H1 (cell line): ENCODE measurements around the gene ADPRM. TPM values are rescaled to one million over a fixed set of nuclear protein-coding genes. Genes with fewer than 3 reads are reported as not detected.

Experiments used
- BCL11A ChIP-seq, 2 experiments: IDR thresholded peaks; one replicate each; pipeline ENCODE4 v1.6.1; 2011; ENCODE audit warnings: low read depth in 2 of 2, low read length in 2 of 2, mild to moderate bottlenecking in 2 of 2
- CHD2 ChIP-seq: IDR thresholded peaks from 2 replicates; pipeline ENCODE4 v1.6.1; 2012; ENCODE audit warnings: low read length, improper control_type of control experiment
- EP300 ChIP-seq, 2 experiments: IDR thresholded peaks; 1 replicate in 1 of 2; 2 replicates in 1 of 2; pipeline ENCODE4 v1.6.1; 2011 to 2012; ENCODE audit warnings: low read depth in 2 of 2, low read length in 2 of 2, mild to moderate bottlenecking in 2 of 2, borderline replicate concordance in 1 of 2, inconsistent platforms in 1 of 2, moderate library complexity in 1 of 2
- GTF2F1 ChIP-seq: IDR thresholded peaks from 2 replicates; pipeline ENCODE4 v1.6.1; 2012; ENCODE audit warnings: low read depth, low read length, improper control_type of control experiment, borderline replicate concordance
- HDAC2 ChIP-seq, 2 experiments: fragments of 300-600 bp in 1 of 2; sonication (generic) in 1 of 2; IDR thresholded peaks; 2 replicates each; pipeline ENCODE4 v1.6.1; 2011 to 2012; ENCODE audit warnings: low read depth in 2 of 2, low read length in 2 of 2, mild to moderate bottlenecking in 2 of 2, moderate library complexity in 2 of 2, borderline replicate concordance in 1 of 2, inconsistent platforms in 1 of 2
- KDM4A ChIP-seq: IDR thresholded peaks from one replicate; pipeline ENCODE4 v1.7.1; 2012; ENCODE audit warnings: low read depth, mild to moderate bottlenecking, moderate library complexity, low read length, inconsistent platforms; ENCODE audit not compliant: severe bottlenecking
- NRF1 ChIP-seq: IDR thresholded peaks from 2 replicates; pipeline ENCODE4 v1.6.1; 2011; ENCODE audit warnings: mild to moderate bottlenecking, low read depth, low read length, improper control_type of control experiment
- PHF8 ChIP-seq: fragments of 200-600 bp; sonication (generic); conservative IDR thresholded peaks from 2 replicates; pipeline ENCODE4 v1.7.1; 2012; ENCODE audit warnings: low read depth, mild to moderate bottlenecking, inconsistent platforms, low read length, moderate library complexity
- POLR2AphosphoS5 ChIP-seq: IDR thresholded peaks from 2 replicates; pipeline ENCODE4 v1.6.1; 2011; ENCODE audit warnings: low read depth, low read length
- SUZ12 ChIP-seq: fragments of 200-600 bp; sonication (generic); IDR thresholded peaks from 2 replicates; pipeline ENCODE4 v1.6.1; 2012; ENCODE audit warnings: mild to moderate bottlenecking, inconsistent platforms, low read length, moderate library complexity, mixed read lengths
- TAF1 ChIP-seq: IDR thresholded peaks from 2 replicates; pipeline ENCODE4 v1.6.1; 2011; ENCODE audit warnings: mild to moderate bottlenecking, low read depth, low read length
- polyA plus RNA-seq, 7 experiments: library from polyadenylated mRNA; depleted of rRNA in 3 of 7; stranded (reverse) in 5 of 7; unstranded in 2 of 7; fragments of >200 nt in 5 of 7; fragments of 200-250 nt in 2 of 7; gene quantifications; 1 replicate in 5 of 7; 2 replicates in 1 of 7; 4 replicates in 1 of 7; pipeline versions ENCODE4 v1.2.1 to v1.2.3, GENCODE V29; 2011 to 2013; ENCODE audit warnings: missing spikeins in 2 of 7, mixed read lengths in 2 of 7
- total RNA-seq: library from RNA; stranded (reverse); fragmentation: NEBNext Ultra II Directional; extraction: Animal tissue kit (Norgen Biotek cat#: 25700); gene quantifications from 2 replicates; pipeline ENCODE4 v1.2.1, GENCODE V29; 2021
- TF ChIP-seq, protein P1 (sequence below): fragments of 300-600 bp; sonication (generic); IDR thresholded peaks from 2 replicates; pipeline ENCODE4 v1.7.1; 2012; ENCODE audit warnings: low read length, moderate library complexity, mild to moderate bottlenecking, inconsistent platforms; ENCODE audit not compliant: insufficient replicate concordance

ADPRM gene
- total and polyA plus RNA-seq, 2 of the 8 experiments (the other 6 are each of a cell fraction or from before 2014, with no cell fraction given) = 6.7 to 7.9 TPM

DNA sequence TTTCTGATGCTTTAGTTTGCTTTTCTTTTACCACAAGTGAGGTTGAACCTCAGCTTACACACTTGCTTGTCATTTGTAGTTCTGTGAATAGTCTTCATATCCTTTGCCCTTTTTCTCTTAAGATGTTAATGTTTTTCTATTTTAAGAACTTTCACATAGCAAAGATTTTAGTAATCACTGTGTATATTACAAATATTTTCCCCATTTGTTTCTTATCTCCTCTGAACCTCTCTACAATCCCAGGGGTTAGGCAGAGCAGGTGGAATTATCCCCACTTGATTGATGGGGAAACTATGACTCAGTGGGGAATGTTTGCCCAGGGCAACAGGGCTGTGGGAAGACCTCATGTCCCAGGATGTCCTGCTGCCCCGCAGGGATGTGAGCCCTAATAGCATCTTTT lies 28.6 kb upstream of the ADPRM start (continued):
- TF ChIP-seq, protein P1, sequence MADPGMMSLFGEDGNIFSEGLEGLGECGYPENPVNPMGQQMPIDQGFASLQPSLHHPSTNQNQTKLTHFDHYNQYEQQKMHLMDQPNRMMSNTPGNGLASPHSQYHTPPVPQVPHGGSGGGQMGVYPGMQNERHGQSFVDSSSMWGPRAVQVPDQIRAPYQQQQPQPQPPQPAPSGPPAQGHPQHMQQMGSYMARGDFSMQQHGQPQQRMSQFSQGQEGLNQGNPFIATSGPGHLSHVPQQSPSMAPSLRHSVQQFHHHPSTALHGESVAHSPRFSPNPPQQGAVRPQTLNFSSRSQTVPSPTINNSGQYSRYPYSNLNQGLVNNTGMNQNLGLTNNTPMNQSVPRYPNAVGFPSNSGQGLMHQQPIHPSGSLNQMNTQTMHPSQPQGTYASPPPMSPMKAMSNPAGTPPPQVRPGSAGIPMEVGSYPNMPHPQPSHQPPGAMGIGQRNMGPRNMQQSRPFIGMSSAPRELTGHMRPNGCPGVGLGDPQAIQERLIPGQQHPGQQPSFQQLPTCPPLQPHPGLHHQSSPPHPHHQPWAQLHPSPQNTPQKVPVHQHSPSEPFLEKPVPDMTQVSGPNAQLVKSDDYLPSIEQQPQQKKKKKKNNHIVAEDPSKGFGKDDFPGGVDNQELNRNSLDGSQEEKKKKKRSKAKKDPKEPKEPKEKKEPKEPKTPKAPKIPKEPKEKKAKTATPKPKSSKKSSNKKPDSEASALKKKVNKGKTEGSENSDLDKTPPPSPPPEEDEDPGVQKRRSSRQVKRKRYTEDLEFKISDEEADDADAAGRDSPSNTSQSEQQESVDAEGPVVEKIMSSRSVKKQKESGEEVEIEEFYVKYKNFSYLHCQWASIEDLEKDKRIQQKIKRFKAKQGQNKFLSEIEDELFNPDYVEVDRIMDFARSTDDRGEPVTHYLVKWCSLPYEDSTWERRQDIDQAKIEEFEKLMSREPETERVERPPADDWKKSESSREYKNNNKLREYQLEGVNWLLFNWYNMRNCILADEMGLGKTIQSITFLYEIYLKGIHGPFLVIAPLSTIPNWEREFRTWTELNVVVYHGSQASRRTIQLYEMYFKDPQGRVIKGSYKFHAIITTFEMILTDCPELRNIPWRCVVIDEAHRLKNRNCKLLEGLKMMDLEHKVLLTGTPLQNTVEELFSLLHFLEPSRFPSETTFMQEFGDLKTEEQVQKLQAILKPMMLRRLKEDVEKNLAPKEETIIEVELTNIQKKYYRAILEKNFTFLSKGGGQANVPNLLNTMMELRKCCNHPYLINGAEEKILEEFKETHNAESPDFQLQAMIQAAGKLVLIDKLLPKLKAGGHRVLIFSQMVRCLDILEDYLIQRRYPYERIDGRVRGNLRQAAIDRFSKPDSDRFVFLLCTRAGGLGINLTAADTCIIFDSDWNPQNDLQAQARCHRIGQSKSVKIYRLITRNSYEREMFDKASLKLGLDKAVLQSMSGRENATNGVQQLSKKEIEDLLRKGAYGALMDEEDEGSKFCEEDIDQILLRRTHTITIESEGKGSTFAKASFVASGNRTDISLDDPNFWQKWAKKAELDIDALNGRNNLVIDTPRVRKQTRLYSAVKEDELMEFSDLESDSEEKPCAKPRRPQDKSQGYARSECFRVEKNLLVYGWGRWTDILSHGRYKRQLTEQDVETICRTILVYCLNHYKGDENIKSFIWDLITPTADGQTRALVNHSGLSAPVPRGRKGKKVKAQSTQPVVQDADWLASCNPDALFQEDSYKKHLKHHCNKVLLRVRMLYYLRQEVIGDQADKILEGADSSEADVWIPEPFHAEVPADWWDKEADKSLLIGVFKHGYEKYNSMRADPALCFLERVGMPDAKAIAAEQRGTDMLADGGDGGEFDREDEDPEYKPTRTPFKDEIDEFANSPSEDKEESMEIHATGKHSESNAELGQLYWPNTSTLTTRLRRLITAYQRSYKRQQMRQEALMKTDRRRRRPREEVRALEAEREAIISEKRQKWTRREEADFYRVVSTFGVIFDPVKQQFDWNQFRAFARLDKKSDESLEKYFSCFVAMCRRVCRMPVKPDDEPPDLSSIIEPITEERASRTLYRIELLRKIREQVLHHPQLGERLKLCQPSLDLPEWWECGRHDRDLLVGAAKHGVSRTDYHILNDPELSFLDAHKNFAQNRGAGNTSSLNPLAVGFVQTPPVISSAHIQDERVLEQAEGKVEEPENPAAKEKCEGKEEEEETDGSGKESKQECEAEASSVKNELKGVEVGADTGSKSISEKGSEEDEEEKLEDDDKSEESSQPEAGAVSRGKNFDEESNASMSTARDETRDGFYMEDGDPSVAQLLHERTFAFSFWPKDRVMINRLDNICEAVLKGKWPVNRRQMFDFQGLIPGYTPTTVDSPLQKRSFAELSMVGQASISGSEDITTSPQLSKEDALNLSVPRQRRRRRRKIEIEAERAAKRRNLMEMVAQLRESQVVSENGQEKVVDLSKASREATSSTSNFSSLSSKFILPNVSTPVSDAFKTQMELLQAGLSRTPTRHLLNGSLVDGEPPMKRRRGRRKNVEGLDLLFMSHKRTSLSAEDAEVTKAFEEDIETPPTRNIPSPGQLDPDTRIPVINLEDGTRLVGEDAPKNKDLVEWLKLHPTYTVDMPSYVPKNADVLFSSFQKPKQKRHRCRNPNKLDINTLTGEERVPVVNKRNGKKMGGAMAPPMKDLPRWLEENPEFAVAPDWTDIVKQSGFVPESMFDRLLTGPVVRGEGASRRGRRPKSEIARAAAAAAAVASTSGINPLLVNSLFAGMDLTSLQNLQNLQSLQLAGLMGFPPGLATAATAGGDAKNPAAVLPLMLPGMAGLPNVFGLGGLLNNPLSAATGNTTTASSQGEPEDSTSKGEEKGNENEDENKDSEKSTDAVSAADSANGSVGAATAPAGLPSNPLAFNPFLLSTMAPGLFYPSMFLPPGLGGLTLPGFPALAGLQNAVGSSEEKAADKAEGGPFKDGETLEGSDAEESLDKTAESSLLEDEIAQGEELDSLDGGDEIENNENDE = no peak
- TF ChIP-seq CHD2 = no peak
- TF ChIP-seq BCL11A (IDR thresholded peaks at IDR 0.05; ENCODE audit: low read depth in 2 of 2, low read length in 2 of 2) = no peak
- TF ChIP-seq KDM4A = no peak
- TF ChIP-seq EP300 (IDR thresholded peaks at IDR 0.05; ENCODE audit: borderline replicate concordance in 1 of 2, low read depth in 2 of 2, low read length in 2 of 2) = no peak
- no peak for TF ChIP-seq POLR2AphosphoS5
- TF ChIP-seq TAF1 = no peak
- no peak for TF ChIP-seq GTF2F1
- TF ChIP-seq SUZ12 = no peak
- TF ChIP-seq HDAC2 (IDR thresholded peaks at IDR 0.05; ENCODE audit: borderline replicate concordance in 1 of 2, low read depth in 2 of 2, low read length in 2 of 2) = no peak
- TF ChIP-seq NRF1 = no peak
- TF ChIP-seq PHF8 = no peak
